GM19023 (cell line): Measurements from ENCODE around the gene CD1B.
"Not testable (repeated sequence)": the region's sequence is repeated elsewhere in the genome, so short reads cannot be mapped to it uniquely, and the experiment has no call there.

Experiments
- ATAC-seq: cut with Tn5 transposase; IDR thresholded peaks from one replicate; pipeline ENCODE4 v1.9.1; 2021; ENCODE audit warnings: mild to moderate bottlenecking, moderate library complexity; ENCODE audit not compliant: unreplicated experiment

The CD1B gene

GRCh38 chr1:158329300-158329699 is 2.0 kb downstream of the CD1B start:
- no peak for ATAC-seq

- ATAC-seq = no peak
These were observed 2.9 kb downstream of the CD1B start for GRCh38 chr1:158328426-158328825.

GRCh38 chr1:158327481-158327880 is 3.9 kb downstream of the CD1B start:
- no peak for ATAC-seq

DNA sequence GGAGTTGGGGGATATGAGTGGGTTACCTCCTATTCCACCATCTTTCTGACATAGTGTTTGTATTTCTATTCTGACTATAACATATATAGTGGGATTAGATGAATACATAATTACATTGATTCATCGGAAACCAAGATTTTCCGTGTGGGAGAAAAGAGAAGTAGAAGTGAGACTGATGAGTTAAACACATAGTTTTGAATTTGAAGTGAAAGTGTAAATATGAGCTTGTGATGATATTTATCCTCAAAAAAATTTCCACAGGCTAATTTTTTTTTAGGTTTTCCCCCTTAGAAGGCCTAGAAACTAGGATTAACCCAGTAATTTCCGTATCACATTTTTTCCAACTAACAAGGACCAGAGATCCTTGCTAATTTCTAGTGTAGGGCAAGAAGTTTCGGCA is 6.9 kb downstream of the CD1B start:
- ATAC-seq = no peak

GRCh38 chr1:158323866-158324265 is 7.5 kb downstream of the CD1B start:
- no peak for ATAC-seq

- no peak for ATAC-seq
These were observed 20.3 kb downstream of the CD1B start for GRCh38 chr1:158311066-158311465.

DNA sequence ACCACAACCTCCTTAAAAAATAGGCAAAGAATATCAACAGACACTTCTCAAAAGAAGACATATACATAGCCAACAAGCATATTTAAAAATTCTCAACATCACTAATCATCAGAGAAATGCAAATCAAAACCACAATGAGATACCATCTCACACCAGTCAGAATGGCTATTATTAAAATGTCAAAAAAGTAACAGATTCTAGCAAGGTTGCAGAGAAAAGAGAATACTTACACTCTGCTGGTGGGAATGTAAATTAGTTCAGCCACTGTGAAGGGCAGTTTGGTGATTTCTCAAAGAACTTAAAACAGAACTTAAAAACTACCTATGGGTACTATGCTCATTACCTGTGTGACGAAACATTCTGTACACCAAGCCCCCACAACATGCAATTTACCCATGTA is 20.7 kb downstream of the CD1B start:
- no peak for ATAC-seq

DNA sequence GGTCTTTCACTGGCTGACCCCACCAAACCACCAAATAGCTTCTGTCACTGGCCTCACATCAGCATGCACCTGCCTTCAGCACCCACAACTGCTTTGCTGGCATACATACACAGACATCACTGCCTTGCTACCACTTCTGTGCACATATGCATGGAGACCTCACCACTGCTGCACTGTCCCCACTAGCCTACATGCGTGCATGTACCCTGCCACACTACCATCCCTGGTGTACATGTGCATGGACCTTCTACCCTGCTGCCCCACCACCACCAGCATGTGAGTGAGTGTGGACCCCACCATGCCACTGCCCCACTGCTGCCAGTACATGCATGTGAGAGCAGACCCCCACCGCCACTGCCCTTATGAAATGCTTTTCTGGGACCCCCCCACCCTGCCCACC is 35.5 kb downstream of the CD1B start:
- ATAC-seq = no peak

DNA sequence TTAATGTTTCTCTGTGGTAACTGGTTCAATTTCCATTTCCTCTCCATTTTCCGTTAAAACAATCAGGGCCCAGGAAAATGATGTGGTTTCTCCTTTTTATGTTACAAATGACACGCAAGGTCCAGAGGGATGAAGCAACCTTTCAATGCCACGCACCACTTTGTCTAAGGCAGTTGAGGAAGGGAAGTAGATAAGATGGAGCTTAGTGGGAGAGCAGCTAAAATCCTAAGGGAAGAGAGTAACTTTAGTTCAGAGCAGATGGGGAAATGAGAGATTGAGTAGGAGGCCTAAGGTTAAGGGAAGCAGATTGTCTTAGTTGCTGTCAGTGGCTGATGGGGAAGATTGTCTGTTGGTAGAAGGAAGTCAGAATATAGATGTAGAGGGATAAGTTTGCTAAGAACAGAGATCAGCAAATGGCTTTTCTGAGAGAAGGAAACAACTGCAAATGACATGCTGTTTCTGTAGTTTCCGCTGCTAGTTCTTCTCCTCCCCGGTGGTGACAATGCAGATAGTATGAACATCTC is 40.9 kb downstream of the CD1B start:
- no peak for ATAC-seq

DNA sequence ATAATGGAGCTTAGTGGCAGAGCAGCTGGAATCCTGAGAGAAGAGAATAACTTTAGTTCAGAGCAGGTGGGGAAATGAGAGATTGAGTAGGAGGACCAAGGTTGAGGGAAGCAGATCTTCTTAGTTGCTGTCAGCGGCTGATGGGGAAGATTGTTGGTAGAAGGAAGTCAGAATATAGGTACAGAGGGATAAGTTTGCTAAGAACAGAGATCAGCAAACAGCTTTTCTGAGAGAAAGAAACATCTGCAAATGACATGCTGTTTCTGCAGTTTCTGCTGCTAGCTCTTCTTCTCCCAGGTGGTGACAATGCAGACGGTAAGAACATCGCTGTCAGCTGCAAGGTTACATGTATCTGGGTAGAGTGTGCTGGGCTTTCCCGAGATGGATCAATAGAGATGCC is 41.5 kb downstream of the CD1B start, which contains the start of gene CD1C:
Gene CD1C, plus strand, starts transcription at position 113 of the 400 bp plus-strand sequence. Its CDS starts 142 bp downstream, at position 255.
- ATAC-seq = no peak

- no peak for ATAC-seq
These were observed 44.4 kb downstream of the CD1B start for GRCh38 chr1:158286941-158287346.

GRCh38 chr1:158286487-158286886 is 44.8 kb downstream of the CD1B start:
- ATAC-seq = no peak

GRCh38 chr1:158285756-158286241 is 45.5 kb downstream of the CD1B start:
- peak; percentile 60 for ATAC-seq

DNA sequence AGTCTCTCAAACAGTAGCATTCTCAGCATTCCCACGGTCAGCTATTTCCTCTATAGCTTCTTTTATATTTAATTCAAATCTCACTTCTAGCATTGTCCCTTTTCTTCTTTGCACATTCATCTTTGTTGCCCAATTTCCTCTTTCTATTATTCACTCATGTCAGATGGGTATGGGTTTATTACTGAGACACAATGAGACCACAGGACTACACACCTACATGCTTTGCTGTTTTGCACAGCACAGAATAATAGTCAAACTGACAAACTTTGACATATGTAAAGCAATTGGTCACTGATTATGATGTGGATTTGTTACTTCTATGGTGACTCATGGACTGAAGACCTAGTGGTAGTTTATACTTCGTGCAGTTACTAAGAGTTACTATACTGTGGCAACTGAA is 47.4 kb downstream of the CD1B start:
- ATAC-seq = peak; percentile 49

GRCh38 chr1:158282421-158282820 is 48.9 kb downstream of the CD1B start:
- ATAC-seq = not testable (repeated sequence)
